GM21515 (cell line): ENCODE measurements around the gene PIM1.
A peak's percentile ranks its signal among the peaks of the same experiment; 100 is the strongest.
"Not testable (repeated sequence)": the region's sequence is repeated elsewhere in the genome, so short reads cannot be mapped to it uniquely, and the experiment has no call there.

ENCODE experiments used
- ATAC-seq: cut with Tn5 transposase; IDR thresholded peaks from one replicate; pipeline ENCODE4 v1.9.1; 2021; ENCODE audit not compliant: unreplicated experiment

Gene PIM1

GRCh38 chr6:37185949-37186720, 16.2 kb downstream of the PIM1 start:
- ATAC-seq = not testable (repeated sequence)

GRCh38 chr6:37187321-37188022, 17.5 kb downstream of the PIM1 start:
- ATAC-seq = no peak

- no peak for ATAC-seq
These were observed 19.1 kb downstream of the PIM1 start for GRCh38 chr6:37188962-37189510.

DNA sequence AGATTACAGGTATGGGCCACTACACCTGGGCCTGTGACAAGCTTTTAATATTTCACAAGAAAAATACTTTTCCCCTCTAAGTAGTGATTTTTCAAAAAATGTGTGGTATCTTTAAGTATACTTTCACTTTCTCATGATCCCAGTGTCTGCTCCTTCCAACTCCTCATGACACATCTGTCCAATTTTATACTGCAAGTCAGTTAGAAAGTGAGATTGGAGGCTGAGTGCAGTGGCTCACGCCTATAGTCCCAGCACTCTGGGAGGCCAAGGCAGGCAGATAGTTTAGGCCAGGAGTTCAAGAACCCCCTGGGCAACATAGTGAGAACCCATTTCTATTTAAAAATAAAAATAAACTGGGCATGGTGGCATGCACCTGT, 20.2 kb downstream of the PIM1 start:
- ATAC-seq = no peak

GRCh38 chr6:37192666-37193065, 22.7 kb downstream of the PIM1 start:
- no peak for ATAC-seq

- ATAC-seq = not testable (repeated sequence)
These were observed 24.9 kb downstream of the PIM1 start for GRCh38 chr6:37194886-37195285.

DNA sequence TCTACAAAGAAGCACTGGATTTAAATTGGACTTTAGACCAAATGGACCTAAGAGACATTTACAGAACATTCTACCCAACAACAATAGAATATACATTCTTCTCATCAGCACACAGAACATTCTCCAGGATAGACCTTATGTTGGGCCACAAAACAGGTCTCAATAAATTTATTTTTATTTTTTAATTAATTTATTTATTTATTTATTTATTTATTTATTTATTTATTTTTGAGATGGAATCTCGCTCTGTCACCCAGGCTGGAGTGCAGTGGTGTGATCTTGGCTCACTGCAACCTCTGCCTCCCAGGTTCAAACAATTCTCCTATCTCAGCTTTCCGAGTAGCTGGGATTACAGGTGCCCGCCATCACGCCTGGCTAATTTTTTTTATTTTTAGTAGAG, 26.5 kb downstream of the PIM1 start:
- ATAC-seq = not testable (repeated sequence)

- no peak for ATAC-seq
These were observed 30.1 kb downstream of the PIM1 start for GRCh38 chr6:37200085-37200484.

DNA sequence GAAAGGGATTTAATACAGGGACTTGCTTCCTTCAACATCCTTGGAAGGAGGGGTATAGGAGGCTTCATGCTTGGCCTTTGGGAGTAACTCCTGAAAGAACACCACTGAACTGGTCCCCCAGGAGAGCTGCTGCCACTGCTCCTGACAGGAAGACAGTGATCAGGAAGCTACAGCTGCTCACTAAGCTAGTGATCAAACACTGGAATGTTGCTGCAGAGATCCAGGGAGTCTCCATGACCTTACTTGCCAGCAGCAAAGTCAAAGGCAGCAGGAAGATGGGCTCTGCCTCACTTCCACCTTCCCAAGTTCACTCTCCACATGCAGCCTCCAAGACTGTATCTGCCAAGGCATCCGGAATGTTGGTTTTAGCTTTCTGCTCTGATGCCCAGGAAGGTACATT, 31.8 kb downstream of the PIM1 start:
- no peak for ATAC-seq

DNA sequence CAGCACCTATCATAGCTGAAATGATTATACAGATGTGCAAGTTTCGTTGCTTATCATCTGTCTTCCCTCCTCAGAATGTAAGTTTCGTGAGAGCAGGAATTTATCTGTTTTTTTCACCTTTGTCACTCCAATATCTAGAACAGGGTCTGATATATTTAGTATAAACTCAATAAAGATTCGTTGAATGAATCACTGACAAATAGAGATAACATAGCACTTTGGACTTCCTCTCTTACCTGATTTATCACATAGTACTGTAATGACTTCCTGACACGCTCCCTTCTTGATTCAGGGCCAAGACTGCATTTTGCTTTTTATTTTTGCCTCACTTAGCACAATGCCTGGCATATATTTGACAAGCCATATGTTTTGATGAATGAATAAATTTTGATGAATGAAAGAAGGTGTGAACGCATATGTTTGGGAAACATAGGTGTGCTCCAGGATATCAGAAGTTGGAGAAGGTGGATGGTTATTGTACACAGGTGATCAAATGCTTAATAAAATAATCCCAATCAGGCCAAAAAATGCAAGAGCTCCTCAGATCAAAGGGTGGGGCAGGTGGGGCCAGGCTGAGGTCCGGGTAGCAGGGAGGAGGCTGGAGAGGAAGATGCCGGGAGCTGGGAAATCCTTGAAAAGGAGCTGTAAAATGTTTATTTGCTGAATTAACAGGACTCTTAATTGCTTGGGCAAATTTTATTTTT, 33.0 kb downstream of the PIM1 start:
- no peak for ATAC-seq

- no peak for ATAC-seq
These were observed 34.2 kb downstream of the PIM1 start for GRCh38 chr6:37204014-37204751.

GRCh38 chr6:37205175-37205996, 35.4 kb downstream of the PIM1 start:
- no peak for ATAC-seq

- no peak for ATAC-seq
These were observed 36.0 kb downstream of the PIM1 start for GRCh38 chr6:37205997-37206340.

GRCh38 chr6:37206622-37207021, 36.7 kb downstream of the PIM1 start:
- ATAC-seq = no peak

DNA sequence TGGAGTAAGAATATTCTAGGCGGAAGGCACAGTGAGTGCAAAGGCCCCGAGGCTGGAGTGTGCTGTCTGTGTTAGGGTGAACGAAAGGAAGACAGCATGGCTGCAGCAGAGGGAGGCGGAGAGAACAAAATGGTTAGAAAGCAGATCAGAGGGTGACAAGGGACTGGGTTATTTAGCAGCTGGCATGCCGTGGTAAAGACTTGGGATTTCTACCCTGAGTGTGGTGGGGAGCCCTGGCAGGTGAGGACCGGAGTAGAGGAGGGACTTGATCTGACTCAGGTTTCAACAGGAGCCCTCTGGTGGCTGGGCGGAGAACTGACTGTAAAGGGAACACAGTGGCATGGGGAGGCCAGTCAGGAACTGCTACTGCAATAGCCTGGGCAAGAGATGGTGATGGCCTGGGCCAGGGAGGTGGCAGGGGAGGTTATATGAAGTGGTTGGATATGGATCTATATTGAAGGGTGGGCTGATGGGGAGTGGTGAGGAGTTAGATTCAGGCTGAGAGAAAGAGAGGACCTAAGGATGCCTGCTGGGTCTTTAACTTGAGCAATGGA, 38.0 kb downstream of the PIM1 start:
- ATAC-seq = peak; percentile 65

DNA sequence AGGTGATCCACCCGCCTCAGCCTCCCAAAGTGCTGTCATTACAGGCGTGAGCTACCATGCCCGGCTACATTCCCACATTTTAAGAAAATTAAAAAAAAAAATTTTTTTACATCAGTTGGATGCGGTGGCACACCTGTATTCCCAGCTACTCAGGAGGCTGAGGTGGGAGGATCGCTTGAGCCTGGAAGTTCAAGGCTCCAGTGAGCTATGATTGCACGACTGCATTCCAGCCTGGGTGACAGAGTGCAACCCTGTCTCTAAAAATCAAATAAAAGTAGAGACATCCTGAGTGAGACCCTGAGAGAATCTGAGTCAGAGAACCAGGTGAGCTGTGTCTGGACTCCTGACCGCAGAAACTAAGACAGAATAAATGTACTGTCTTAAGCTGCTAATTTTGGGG, 38.8 kb downstream of the PIM1 start:
- ATAC-seq = no peak

DNA sequence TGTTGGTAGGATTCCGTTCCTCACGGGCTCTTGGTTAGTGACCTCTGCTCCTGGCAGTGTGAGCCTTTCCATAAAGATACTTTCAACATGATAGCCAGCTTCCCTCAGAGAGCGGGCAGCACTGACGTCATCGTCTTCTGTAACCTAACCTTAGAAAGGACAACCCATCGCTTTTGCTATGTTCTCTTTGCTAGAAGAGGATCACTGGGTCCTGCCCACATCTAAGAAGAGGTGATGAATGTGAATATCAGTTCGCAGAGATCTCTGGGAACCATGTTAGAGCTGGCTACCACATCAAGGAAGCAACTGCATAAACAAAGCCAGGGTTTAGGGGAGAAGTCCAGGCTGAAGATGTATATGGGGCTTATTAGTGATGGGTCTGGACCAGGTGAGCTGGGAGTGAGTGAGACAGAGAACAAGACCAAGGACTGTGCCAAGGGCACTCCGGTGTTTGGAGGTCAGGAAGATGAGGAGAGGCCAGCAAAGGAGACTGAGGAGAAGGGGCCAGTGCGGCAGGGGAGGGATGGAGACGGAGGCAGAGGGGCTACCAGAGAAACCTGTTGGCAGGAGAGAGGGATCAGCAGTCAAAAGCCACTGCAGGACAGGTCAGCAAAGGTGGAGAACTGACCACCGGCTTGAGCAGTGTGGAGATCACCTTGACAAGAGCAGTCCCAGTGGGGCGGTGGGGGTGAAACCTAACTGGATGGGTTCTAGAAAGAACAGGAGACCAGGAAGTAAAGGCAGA, 39.7 kb downstream of the PIM1 start:
- no peak for ATAC-seq

DNA sequence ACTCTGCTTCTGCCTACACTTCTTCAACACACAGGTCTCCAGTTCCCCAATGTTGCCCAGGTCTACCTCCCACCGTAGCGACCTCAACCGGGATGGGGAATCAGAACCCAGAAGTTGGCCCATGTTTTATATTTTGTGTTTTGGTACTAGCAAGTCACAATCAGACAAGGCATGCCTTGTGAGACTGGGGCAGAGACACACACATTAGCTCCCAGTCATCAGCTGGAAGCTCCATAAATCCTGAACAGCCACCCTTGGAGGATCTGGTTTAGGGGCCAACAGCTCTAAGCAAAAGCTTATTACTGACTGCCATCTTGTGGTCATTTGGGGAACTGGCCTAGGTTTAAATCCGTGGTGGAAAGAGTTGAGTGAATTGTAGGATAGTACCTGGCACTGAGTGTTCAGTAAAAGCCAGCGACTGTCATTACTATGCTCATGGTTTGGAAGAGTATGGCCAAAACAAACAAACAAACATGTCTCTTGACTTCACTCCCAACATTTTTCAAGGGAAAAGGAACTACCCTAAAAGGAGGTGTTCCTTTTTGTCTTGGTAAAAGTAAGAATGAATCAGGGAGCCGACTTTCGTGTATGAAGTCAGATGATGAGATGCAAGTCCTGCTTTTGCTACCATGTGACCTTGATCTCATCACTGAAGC, 40.5 kb downstream of the PIM1 start:
- no peak for ATAC-seq

GRCh38 chr6:37212268-37212667, 42.3 kb downstream of the PIM1 start:
- ATAC-seq = no peak
